GM23338 (cell line): ENCODE measurements around the gene AACS.

Experiments
- EZH2 ChIP-seq: fragments of 200-600 bp; sonication (generic); IDR thresholded peaks from one replicate; pipeline ENCODE4 v1.8.0; 2017; ENCODE audit warnings: antibody characterized with exemption, mild to moderate bottlenecking, low read depth; ENCODE audit not compliant: unreplicated experiment
- POLR2AphosphoS5 ChIP-seq: IDR thresholded peaks from 2 replicates; pipeline ENCODE4 v1.6.1; 2016; ENCODE audit warnings: antibody characterized with exemption, low read depth
- TF ChIP-seq, protein P1 (sequence below), 2 experiments: fragments of 200-600 bp in 1 of 2; sonication (generic) in 1 of 2; conservative IDR thresholded peaks; 2 replicates each; pipeline versions ENCODE4 v1.5.1 to v1.6.1; 2016 to 2017; ENCODE audit warnings: antibody characterized with exemption in 2 of 2, low read depth in 2 of 2, mild to moderate bottlenecking in 2 of 2, moderate library complexity in 1 of 2
- TF ChIP-seq, protein P2 (sequence below): IDR thresholded peaks from one replicate; pipeline ENCODE4 v1.6.1; 2018; ENCODE audit warnings: antibody characterized with exemption; ENCODE audit not compliant: unreplicated experiment

DNA sequence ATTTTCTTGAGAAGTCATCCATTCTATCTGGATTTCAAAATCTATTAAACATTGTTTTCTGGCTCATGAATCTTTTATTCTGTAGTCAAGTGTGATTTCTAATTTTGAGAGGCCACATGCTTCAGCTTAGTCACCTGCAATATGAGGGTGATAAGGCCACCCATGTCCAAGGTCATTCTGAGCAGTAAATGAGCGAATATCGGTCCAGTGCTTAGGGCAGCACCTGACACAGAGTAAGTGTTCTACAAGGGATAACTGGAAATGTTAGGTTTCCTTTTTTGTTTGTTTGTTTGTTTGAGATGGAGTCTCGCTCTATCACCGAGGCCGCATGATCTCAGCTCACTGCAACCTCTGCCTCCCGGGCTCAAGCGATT is 34.2 kb downstream of the AACS start:
- TF ChIP-seq, protein P1, sequence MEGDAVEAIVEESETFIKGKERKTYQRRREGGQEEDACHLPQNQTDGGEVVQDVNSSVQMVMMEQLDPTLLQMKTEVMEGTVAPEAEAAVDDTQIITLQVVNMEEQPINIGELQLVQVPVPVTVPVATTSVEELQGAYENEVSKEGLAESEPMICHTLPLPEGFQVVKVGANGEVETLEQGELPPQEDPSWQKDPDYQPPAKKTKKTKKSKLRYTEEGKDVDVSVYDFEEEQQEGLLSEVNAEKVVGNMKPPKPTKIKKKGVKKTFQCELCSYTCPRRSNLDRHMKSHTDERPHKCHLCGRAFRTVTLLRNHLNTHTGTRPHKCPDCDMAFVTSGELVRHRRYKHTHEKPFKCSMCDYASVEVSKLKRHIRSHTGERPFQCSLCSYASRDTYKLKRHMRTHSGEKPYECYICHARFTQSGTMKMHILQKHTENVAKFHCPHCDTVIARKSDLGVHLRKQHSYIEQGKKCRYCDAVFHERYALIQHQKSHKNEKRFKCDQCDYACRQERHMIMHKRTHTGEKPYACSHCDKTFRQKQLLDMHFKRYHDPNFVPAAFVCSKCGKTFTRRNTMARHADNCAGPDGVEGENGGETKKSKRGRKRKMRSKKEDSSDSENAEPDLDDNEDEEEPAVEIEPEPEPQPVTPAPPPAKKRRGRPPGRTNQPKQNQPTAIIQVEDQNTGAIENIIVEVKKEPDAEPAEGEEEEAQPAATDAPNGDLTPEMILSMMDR (conservative IDR thresholded peaks at IDR 0.05; ENCODE audit: low read depth in 2 of 2) = no peak
- no peak for TF ChIP-seq POLR2AphosphoS5
- TF ChIP-seq, protein P2, sequence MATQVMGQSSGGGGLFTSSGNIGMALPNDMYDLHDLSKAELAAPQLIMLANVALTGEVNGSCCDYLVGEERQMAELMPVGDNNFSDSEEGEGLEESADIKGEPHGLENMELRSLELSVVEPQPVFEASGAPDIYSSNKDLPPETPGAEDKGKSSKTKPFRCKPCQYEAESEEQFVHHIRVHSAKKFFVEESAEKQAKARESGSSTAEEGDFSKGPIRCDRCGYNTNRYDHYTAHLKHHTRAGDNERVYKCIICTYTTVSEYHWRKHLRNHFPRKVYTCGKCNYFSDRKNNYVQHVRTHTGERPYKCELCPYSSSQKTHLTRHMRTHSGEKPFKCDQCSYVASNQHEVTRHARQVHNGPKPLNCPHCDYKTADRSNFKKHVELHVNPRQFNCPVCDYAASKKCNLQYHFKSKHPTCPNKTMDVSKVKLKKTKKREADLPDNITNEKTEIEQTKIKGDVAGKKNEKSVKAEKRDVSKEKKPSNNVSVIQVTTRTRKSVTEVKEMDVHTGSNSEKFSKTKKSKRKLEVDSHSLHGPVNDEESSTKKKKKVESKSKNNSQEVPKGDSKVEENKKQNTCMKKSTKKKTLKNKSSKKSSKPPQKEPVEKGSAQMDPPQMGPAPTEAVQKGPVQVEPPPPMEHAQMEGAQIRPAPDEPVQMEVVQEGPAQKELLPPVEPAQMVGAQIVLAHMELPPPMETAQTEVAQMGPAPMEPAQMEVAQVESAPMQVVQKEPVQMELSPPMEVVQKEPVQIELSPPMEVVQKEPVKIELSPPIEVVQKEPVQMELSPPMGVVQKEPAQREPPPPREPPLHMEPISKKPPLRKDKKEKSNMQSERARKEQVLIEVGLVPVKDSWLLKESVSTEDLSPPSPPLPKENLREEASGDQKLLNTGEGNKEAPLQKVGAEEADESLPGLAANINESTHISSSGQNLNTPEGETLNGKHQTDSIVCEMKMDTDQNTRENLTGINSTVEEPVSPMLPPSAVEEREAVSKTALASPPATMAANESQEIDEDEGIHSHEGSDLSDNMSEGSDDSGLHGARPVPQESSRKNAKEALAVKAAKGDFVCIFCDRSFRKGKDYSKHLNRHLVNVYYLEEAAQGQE = no peak
- TF ChIP-seq EZH2 = no peak
